Erythroblast (primary cell): ENCODE results near the gene FER.

ENCODE experiments used
- GATA1 ChIP-seq: IDR thresholded peaks from 2 replicates; pipeline ENCODE4 v1.6.1; 2011; ENCODE audit warnings: low read depth, mild to moderate bottlenecking, control low read depth, low read length, moderate library complexity
- POLR2A ChIP-seq: IDR thresholded peaks from 2 replicates; pipeline ENCODE4 v1.6.1; 2011; ENCODE audit warnings: mild to moderate bottlenecking, low read length

- TF ChIP-seq POLR2A (no peak), GATA1 (no peak)
These were observed 16.9 kb upstream of the FER start for GRCh38 chr5:108730617-108731340.
